HUES64 (cell line): ENCODE measurements around the gene SFXN5.
"Not testable (repeated sequence)": the region's sequence is repeated elsewhere in the genome, so short reads cannot be mapped to it uniquely, and the experiment has no call there.

Source experiments
- H3K27ac ChIP-seq: 2 replicates; pipeline ENCODE4 v1.7.0; 2013; ENCODE audit warnings: low read depth, low read length, inconsistent platforms
- H3K27me3 ChIP-seq: 2 replicates; pipeline ENCODE4 v1.6.1; 2013; ENCODE audit warnings: mild to moderate bottlenecking, low read length; ENCODE audit not compliant: insufficient read depth
- H3K36me3 ChIP-seq: 2 replicates; pipeline ENCODE4 v1.6.1; 2013; ENCODE audit warnings: mild to moderate bottlenecking, low read length; ENCODE audit not compliant: insufficient read depth
- H3K4me1 ChIP-seq: 2 replicates; pipeline ENCODE4 v1.6.1; 2013; ENCODE audit warnings: mild to moderate bottlenecking, low read length, moderate library complexity; ENCODE audit not compliant: insufficient read depth
- H3K4me3 ChIP-seq: 2 replicates; pipeline ENCODE4 v1.5.1; 2013; ENCODE audit warnings: mild to moderate bottlenecking, low read length, moderate library complexity
- H3K9ac ChIP-seq: 2 replicates; pipeline ENCODE4 v1.6.1; 2013; ENCODE audit warnings: mild to moderate bottlenecking, low read depth, low read length
- H3K9me3 ChIP-seq: 2 replicates; pipeline ENCODE4 v1.6.1; 2013; ENCODE audit warnings: low read depth, low read length; ENCODE audit not compliant: insufficient read depth
- WGBS: fragments of 150-250, 120-280 bp; methylation state at CpG from one replicate; pipeline ENCODE4 v1.1.7; 2013; ENCODE audit warnings: missing lambda C conversion rate; 5-methylcytosine and 5-hydroxymethylcytosine counted together

The SFXN5 gene

DNA sequence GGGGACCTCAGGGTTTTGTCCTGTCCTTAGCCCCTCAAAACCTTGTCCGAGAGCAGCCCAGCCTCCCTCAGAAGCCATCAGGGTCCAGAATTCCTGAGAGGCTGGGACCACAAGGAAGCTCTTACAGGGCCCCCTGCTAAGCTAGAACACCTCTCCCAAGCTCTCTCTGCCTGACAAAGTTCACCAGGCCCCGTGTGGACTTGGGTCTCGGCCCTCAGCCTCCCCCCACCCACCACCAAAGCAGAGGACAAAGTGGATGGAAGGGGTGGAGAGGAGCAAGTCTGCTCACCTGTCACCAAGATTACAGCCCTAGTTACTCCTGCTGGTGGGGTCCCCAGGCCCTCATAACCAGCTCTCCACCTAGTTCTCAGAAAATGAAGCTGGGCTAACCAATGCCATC, 24.4 kb upstream of the SFXN5 start:
- Histone ChIP-seq H3K4me1 (no peaks in the 10 kb centered on the region), H3K9me3 (no peaks in the 10 kb centered on the region), H3K9ac (no peak overlapping the region), H3K4me3 (no peak overlapping the region), H3K27ac (no peak overlapping the region), H3K36me3 (no peaks in the 10 kb centered on the region), H3K27me3 (no peaks in the 10 kb centered on the region)
- WGBS = 88% methylated on average over 1 of the region's 3 CpGs

- 94% methylated on average over 17 of the region's 17 CpGs for WGBS
- H3K9ac ChIP-seq, H3K27me3 ChIP-seq, H3K27ac ChIP-seq, H3K36me3 ChIP-seq, H3K9me3 ChIP-seq, H3K4me1 ChIP-seq, H3K4me3 ChIP-seq: not testable (repeated sequence)
Observed at GRCh38 chr2:73093601-73094218, 22.2 kb upstream of the SFXN5 start.

DNA sequence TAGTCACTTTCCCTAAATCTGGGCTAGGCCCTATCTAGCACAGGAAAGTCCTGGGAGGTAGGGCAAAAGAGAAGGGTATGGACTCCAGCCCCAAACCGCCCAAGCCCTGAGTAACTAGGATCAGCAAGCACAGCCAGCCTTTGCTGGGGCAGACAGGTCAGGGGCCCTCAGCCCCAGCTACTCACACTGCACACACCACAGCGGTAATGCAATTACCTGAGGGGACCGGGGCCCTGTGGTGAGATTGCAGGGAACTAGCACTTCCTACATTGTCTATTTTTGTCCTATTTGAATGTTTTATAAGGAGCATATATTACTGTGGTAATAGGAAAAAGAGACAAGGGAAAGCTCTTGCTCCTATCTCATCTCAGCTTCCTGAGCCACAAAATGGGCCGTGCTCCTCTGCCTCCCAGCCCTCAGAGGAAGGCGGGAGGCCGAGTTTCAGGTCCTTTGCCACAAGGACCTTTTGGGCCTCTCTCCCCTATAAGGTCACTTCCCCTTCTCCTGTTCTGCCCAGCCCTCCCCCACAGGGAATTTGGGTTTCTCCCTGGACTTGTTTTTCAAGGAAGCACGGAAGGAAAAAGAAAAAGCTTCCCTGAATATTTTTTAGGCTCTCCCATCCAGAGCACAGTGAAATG, 20.8 kb upstream of the SFXN5 start:
- H3K9me3 ChIP-seq = no peaks in the 10 kb centered on the region
- no peak overlapping the region for H3K9ac ChIP-seq
- H3K4me1 ChIP-seq = no peaks in the 10 kb centered on the region
- WGBS = 92% methylated on average over 6 of the region's 7 CpGs
- no peaks in the 10 kb centered on the region for H3K27me3 ChIP-seq
- no peak overlapping the region for H3K27ac ChIP-seq
- H3K36me3 ChIP-seq = peaks cover 12% of the 10 kb centered on the region; the same call in 1 of the 2 replicates
- H3K4me3 ChIP-seq = no peak overlapping the region

- WGBS = 95% methylated on average over 11 of the region's 11 CpGs
- H3K4me3 ChIP-seq = no peak overlapping the region
- H3K27ac ChIP-seq = no peak overlapping the region
- H3K27me3 ChIP-seq = no peaks in the 10 kb centered on the region
- H3K9me3 ChIP-seq = no peaks in the 10 kb centered on the region
- H3K9ac ChIP-seq = no peak overlapping the region
- no peaks in the 10 kb centered on the region for H3K4me1 ChIP-seq
- H3K36me3 ChIP-seq = peaks cover 12% of the 10 kb centered on the region; the same call in 1 of the 2 replicates
Observed at GRCh38 chr2:73091696-73092095, 20.2 kb upstream of the SFXN5 start.

DNA sequence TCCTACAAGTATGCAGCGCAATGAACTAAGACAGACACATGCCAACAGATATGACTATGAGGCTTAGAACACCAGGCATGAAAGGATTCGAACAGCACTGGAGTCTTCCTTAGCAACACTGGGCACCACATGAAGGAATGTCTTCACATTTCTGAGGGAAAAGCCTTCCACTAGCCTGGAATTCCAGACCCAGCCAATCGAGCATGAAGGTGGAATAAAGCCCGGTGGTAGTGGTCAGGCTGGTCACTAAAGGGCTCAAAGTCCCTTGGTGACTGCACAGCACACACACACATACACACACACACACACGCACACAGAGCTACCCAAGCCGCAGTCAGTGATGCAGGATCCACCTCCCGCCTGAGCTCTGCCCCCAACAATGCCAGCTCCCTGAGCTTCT, 19.7 kb upstream of the SFXN5 start:
- no peak overlapping the region for H3K4me3 ChIP-seq
- H3K27ac ChIP-seq = no peak overlapping the region
- peaks cover 12% of the 10 kb centered on the region; the same call in 1 of the 2 replicates for H3K36me3 ChIP-seq
- 86% methylated on average over 4 of the region's 7 CpGs for WGBS
- no peak overlapping the region for H3K9ac ChIP-seq
- H3K4me1 ChIP-seq = no peaks in the 10 kb centered on the region
- no peaks in the 10 kb centered on the region for H3K27me3 ChIP-seq
- no peaks in the 10 kb centered on the region for H3K9me3 ChIP-seq

- no peaks in the 10 kb centered on the region for H3K9me3 ChIP-seq
- H3K4me1 ChIP-seq = no peaks in the 10 kb centered on the region
- no peak overlapping the region for H3K9ac ChIP-seq
- peaks cover 12% of the 10 kb centered on the region; the same call in 1 of the 2 replicates for H3K36me3 ChIP-seq
- H3K27me3 ChIP-seq = no peaks in the 10 kb centered on the region
- H3K4me3 ChIP-seq = no peak overlapping the region
- 91% methylated on average over 11 of the region's 11 CpGs for WGBS
- no peak overlapping the region for H3K27ac ChIP-seq
Observed at GRCh38 chr2:73089270-73090030, 17.9 kb upstream of the SFXN5 start.

DNA sequence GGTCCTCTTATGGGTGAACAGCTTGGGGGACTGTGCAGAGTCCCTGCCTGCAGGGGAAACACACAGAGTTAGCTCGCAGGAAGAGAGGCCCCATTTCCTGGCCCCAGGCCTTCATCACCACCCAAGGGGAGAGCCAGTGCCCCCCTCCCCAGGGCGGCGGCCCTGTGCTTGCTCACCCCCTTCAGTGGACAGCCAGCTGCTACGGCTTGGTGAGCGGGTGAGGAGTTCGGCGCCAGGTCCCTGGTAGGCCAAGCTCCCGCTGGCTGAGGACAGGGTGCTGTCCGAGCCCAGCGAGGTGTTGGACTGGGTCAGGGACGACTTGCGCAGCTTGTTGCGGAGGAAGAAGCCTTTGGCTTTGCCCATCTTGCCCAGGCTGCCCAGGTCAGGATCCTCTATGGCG, 17.2 kb upstream of the SFXN5 start:
- Histone ChIP-seq H3K36me3 (peaks cover 12% of the 10 kb centered on the region; the same call in 1 of the 2 replicates), H3K9me3 (no peaks in the 10 kb centered on the region), H3K4me1 (no peaks in the 10 kb centered on the region), H3K4me3 (no peak overlapping the region), H3K27ac (no peak overlapping the region), H3K27me3 (no peaks in the 10 kb centered on the region), H3K9ac (no peak overlapping the region)
- 96% methylated on average over 14 of the region's 14 CpGs for WGBS

DNA sequence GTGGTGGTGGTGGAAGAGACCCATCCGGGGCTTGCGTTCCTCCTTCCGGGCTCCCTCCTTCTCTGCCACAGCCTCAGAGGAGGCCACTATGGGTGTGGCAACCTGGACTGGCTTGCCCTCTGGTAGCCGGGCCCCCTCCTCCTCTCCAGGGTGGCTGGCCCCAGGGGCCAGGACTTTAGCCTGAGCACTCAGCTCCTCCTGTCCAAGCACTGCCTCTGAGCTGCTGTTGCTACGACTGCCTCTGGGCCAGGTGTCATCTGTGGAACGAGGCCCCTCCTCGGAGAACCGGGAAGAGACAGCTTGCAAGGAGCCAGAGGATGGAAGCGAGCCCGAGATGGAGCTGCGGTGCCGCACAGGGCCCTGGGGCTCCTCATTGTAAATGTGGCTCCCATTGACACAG, 16.7 kb upstream of the SFXN5 start:
- WGBS = 95% methylated on average over 12 of the region's 12 CpGs
- Histone ChIP-seq H3K27me3 (no peaks in the 10 kb centered on the region), H3K36me3 (peaks cover 12% of the 10 kb centered on the region; the same call in 1 of the 2 replicates), H3K9me3 (no peaks in the 10 kb centered on the region), H3K27ac (no peak overlapping the region), H3K9ac (no peak overlapping the region), H3K4me3 (no peak overlapping the region), H3K4me1 (no peaks in the 10 kb centered on the region)

- H3K36me3 ChIP-seq = peaks cover 12% of the 10 kb centered on the region; the same call in 1 of the 2 replicates
- no peak overlapping the region for H3K9ac ChIP-seq
- H3K4me1 ChIP-seq = no peaks in the 10 kb centered on the region
- no peak overlapping the region for H3K27ac ChIP-seq
- H3K4me3 ChIP-seq = no peak overlapping the region
- 81% methylated on average over 3 of the region's 4 CpGs for WGBS
- H3K27me3 ChIP-seq = no peaks in the 10 kb centered on the region
- no peaks in the 10 kb centered on the region for H3K9me3 ChIP-seq
Observed at GRCh38 chr2:73087311-73087710, 15.8 kb upstream of the SFXN5 start.

- no peak overlapping the region for H3K27ac ChIP-seq
- H3K36me3 ChIP-seq = peaks cover 12% of the 10 kb centered on the region; the same call in 1 of the 2 replicates
- H3K27me3 ChIP-seq = no peaks in the 10 kb centered on the region
- H3K4me1 ChIP-seq = peaks cover 4% of the 10 kb centered on the region; the same call in 1 of the 2 replicates
- H3K9ac ChIP-seq = no peak overlapping the region
- 24% methylated on average over 6 of the region's 6 CpGs for WGBS
- no peaks in the 10 kb centered on the region for H3K9me3 ChIP-seq
- H3K4me3 ChIP-seq = no peak overlapping the region
Observed at GRCh38 chr2:73085691-73086090, 14.2 kb upstream of the SFXN5 start.

DNA sequence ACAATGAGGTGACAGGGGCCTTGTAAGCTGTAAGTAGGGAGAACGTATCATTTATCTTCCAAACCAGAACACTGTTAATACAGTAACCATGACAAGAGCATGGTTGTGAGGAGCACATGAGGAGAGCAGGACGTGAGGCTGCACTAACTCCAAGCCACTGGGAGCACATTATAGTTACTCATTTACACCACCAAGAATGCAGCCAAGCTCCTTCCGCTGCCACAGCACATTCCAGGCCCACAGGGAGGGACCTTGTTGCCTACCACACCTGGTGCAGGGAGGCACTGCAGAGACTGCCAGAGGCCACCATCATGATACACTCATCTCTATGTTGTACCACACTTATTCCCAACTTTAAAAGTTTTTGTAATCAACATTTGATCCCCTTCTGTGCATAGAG, 13.5 kb upstream of the SFXN5 start:
- Histone ChIP-seq H3K9me3 (no peaks in the 10 kb centered on the region), H3K27ac (no peak overlapping the region), H3K9ac (no peak overlapping the region), H3K27me3 (no peaks in the 10 kb centered on the region), H3K4me1 (peaks cover 4% of the 10 kb centered on the region; the same call in 1 of the 2 replicates), H3K4me3 (no peak overlapping the region), H3K36me3 (peaks cover 12% of the 10 kb centered on the region; the same call in 1 of the 2 replicates)
- 86% methylated on average over 2 of the region's 3 CpGs for WGBS
